G401.6 (cell line): Measurements from ENCODE around the gene LGI4.
"Not testable (repeated sequence)": the region's sequence is repeated elsewhere in the genome, so short reads cannot be mapped to it uniquely, and the experiment has no call there.

Experiments
- FAIRE-seq: peaks from 2 replicates; lab custom pipeline; 2012; peaks lifted over from hg19 to GRCh38; lab: Jason Lieb, UNC

The LGI4 gene

GRCh38 chr19:35105411-35106290 is 29.2 kb downstream of the LGI4 start:
- FAIRE-seq, result no peak

- no peak for FAIRE-seq
Measured at GRCh38 chr19:35105047-35105410, 29.8 kb downstream of the LGI4 start.

GRCh38 chr19:35104361-35104760 is 30.5 kb downstream of the LGI4 start:
- FAIRE-seq, result no peak

GRCh38 chr19:35103614-35104013 is 31.2 kb downstream of the LGI4 start:
- FAIRE-seq, result not testable (repeated sequence)

- not testable (repeated sequence) for FAIRE-seq
Measured at GRCh38 chr19:35101949-35102348, 32.9 kb downstream of the LGI4 start.

- FAIRE-seq, result no peak
Measured at GRCh38 chr19:35100588-35101533, 34.0 kb downstream of the LGI4 start.

- no peak for FAIRE-seq
Measured at GRCh38 chr19:35099897-35100275, 35.0 kb downstream of the LGI4 start.

- no peak for FAIRE-seq
Measured at GRCh38 chr19:35099155-35099896, 35.5 kb downstream of the LGI4 start.

GRCh38 chr19:35098413-35099049 is 36.3 kb downstream of the LGI4 start:
- no peak for FAIRE-seq

GRCh38 chr19:35095667-35096368 is 39.0 kb downstream of the LGI4 start:
- no peak for FAIRE-seq

- no peak for FAIRE-seq
Measured at GRCh38 chr19:35094656-35095055, 40.2 kb downstream of the LGI4 start.

- FAIRE-seq, result no peak
Measured at GRCh38 chr19:35093941-35094647, 40.8 kb downstream of the LGI4 start.

- no peak for FAIRE-seq
Measured at GRCh38 chr19:35093430-35093829, 41.4 kb downstream of the LGI4 start.

- FAIRE-seq, result no peak
Measured at GRCh38 chr19:35090506-35091214, 44.2 kb downstream of the LGI4 start.

- FAIRE-seq, result no peak
Measured at GRCh38 chr19:35090160-35090505, 44.7 kb downstream of the LGI4 start.

- no peak for FAIRE-seq
Measured at GRCh38 chr19:35089554-35089953, 45.3 kb downstream of the LGI4 start.

GRCh38 chr19:35088131-35088913 is 46.5 kb downstream of the LGI4 start:
- no peak for FAIRE-seq

- FAIRE-seq, result no peak
Measured at GRCh38 chr19:35087393-35087792, 47.5 kb downstream of the LGI4 start.

- no peak for FAIRE-seq
Measured at GRCh38 chr19:35086455-35086854, 48.4 kb downstream of the LGI4 start.
